C1 segment of cervical spinal cord (tissue), 14 donors: ENCODE measurements around the gene NFYC.

Source experiments
- DNase-seq, 14 donors: peaks; one replicate each; lab custom pipeline; 2025; lab: John Stamatoyannopoulos, UW

The NFYC gene

DNA sequence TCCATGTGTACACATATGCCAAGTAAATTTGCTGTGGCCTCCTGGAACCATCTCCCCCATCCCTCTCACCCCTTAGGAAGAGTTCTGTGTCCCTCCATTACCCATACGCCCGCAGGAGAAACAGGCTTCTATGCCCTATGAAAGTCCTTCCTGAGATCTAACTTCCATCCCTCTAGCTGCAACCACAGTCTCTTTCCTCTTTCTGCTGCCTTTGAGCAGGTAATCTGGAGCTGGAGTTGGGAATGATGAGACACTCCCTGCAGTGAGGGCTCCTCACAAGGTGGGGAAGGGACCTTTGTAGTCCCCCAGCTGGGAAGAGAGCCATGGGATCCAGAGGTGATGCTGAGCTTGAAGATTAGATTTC is 90.1 kb downstream of the NFYC start:
- no peak for DNase-seq

DNA sequence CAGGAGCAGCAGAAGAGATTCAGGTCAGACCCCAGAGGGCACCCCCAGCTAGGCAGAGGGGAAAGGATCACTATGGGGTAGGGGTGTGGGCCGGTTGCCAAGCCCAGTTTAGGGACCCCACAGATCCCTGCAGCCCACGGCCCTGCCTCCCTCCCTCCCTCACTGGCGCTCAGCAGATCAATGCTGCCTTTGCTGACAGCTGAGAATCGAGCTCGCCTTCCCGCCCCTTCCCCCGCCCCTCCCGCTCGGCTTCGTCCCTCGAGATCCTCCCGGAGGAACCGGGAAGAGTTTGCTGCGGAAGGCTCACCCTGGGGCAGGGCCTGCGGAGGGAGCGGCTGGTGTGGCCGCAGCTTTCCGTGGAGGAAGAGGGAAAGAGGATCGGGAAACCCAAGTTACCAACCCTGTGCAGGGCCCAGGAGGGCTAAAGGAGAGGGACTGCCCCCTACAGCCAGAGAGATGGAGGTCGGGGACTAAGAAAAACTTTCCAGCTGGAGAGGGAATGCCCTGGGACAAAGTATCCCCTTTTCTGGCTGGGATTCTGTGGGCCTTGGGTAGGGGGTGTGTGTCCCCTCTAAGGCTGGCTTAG is 91.0 kb downstream of the NFYC start:
- no peak for DNase-seq

DNA sequence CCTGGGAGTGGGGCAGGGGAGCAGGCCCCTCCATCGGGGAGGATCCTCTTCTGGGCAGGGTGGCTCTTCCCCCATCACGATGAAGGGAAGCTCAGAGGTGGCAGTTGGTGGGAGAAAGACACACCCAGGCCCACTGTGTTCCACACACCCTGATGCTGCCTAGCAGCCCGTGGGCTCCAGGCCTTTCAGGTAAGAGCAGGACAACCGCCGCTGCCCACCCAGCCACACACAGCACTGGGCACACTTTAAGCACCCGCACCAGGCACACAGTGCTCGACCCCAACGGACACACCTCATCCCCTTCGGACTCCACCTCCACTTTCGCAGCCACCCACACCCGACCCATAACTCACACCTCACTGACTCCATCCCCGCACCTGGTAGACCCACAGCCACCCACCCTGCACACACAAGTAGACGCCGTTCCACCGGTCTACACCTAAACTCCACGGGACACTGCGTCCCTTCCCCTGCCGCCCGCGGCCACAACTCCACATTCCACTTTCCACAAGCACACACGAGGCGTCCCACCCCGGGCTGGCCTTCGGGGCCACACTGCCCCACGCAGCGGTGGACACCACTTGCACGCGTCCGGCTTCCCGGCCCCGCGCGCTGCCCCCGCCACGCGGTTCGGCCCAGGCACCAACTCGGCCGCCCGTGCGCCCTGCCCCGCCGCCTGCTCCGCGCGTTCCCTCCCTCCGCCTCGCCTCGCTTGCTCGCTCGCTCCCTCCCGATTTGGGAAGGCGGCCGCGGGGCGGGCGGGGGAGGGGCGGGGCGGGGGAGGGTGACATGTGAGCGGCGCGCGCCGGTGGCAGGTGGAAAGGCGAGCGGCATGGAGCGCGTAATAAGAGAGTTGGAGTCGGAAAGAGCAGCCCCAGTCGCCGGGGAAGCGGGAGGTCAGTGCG is 91.7 kb downstream of the NFYC start, which contains the start of gene KCNQ4:
KCNQ4 (plus strand) TSS at position 787 of the 905 bp plus-strand sequence. CDS start 307 bp downstream, outside the sequence.
- peak in 4 of 14 donors; percentile 12 to 16 (median 15) for DNase-seq

DNA sequence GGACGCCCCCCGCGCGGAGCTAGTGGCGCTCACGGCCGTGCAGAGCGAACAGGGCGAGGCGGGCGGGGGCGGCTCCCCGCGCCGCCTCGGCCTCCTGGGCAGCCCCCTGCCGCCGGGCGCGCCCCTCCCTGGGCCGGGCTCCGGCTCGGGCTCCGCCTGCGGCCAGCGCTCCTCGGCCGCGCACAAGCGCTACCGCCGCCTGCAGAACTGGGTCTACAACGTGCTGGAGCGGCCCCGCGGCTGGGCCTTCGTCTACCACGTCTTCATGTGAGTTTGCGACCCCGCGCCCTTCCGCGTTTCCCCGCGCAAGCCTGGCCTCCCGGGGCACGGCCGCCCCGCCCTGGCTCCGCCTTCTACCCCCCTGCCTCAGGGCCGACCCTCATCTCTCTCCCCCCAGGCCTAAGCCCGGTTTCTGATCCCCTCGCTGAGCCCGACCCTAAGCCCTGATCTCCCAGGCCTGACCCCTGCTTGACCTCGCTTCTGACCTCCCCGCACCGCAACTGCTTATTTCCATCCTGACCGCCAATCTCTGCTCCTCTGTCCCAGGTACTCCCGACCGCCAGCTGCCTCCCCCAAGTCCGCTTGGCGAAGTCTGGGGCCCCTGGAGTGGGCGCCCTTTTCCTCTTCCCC is 92.8 kb downstream of the NFYC start:
- no peak for DNase-seq

DNA sequence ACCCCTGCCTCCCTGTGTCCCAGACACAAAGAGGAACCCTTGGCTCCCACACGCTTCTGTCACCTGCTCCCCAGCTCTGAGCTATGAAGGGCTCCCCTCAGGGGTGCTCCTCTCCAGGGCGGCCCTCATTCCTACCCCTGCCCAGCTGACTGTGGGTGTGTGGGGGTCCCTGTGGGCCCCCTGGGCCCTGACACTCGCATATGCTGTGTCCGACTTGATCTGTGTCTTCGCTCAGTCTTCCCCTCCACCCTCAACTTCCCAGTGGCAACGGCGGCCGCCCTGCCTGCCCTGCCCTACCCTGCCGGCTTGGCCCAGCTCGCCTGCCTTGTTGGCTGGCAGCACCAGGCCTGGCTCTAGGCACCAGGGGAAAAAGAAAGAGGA is 93.3 kb downstream of the NFYC start:
- peak in 4 of 14 donors; percentile 24 to 34 (median 29) for DNase-seq

DNA sequence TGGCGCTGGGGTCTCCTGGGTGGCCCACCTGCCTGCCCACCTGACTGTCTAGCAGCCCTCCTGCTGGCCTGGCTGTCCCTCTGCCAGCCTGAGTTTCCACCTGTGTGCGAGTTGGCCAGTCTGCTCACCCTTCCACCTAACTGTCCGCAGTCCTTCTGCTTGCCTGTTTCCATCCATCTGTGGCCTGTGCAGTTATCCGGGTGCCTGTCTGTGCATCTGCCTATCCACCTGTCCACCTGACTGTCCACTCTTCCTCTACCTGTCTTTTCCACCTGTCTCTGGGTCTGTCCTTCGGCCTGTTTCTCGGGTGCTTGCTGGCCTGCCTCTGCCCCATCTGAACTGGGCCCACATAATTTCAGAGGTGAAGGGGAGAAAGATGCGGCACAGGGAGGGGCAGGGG is 93.9 kb downstream of the NFYC start:
- DNase-seq = peak in 1 of 14 donors; percentile 32

DNA sequence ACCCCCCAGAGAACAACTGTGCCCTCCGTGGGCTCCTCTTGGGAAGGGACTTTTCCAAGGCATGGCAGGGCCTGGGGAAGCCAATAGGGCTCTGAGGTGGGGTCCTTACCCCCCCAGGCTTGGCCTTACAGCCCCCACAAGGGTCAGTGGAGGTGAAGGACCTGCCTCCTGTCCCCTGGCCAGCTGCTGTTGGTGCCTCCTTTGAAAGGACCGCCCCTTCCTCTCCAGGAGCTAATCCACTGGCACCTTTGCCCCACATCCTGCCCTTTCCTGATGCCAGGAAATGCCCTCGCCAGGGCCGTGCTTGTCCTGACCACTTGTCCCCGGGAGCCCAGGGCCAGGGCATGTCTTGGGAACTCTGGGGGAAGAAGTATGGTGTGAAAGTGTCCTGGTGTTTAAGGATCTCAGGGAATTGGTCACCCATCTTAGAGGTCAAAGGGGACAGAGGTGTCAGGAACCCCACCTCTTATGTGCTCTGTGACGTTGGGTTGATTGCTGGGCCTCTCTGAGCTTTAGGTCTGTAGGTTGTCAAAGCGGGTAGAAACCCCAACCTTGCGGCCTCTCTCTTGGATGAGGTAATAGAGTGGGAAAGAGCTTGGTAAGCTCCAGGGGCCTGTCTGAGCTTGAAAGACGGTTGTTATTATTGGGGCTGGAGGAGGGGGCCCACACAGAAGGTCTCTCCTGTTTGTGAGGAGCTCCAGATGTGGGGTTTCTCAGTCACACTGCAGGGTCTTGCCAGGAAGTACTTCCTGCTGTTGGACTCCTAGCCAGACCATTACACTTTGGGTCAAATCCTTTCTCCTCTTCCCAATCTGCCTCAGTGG is 94.9 kb downstream of the NFYC start:
- DNase-seq = no peak

DNA sequence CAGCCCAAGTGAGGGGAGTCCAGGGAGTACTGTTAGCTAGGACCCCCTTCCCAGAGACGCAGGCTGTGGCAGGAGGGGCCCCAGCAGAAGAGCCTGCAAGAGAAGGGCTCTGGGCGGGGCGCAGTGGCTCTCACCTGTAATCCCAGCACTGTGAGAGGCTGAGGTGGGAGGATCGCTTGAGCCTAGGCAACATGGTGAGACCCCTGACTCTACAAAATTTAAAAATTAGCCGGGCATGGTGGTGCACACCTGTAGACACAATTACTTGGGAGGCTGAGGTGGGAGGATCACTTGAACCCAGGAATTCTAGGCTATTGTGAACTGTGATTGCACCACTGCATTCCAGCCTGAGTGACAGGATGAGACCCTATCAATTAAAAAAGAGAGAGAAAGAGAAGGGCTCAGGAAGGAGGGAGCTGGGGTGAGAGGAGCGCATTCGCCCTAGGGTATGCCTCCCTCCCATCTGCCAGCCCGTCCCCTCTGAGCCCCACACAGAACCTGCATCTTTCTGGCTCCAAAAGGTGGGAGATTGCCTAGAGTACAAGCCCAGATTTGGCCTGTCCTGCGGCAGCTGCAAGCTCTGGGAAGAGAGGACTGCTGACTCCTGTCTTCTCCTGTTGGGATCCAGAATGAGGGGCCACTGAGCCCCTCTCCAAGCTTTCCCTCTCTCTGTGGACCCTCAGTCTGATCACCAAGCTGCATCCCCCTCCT is 95.6 kb downstream of the NFYC start:
- DNase-seq = no peak

DNA sequence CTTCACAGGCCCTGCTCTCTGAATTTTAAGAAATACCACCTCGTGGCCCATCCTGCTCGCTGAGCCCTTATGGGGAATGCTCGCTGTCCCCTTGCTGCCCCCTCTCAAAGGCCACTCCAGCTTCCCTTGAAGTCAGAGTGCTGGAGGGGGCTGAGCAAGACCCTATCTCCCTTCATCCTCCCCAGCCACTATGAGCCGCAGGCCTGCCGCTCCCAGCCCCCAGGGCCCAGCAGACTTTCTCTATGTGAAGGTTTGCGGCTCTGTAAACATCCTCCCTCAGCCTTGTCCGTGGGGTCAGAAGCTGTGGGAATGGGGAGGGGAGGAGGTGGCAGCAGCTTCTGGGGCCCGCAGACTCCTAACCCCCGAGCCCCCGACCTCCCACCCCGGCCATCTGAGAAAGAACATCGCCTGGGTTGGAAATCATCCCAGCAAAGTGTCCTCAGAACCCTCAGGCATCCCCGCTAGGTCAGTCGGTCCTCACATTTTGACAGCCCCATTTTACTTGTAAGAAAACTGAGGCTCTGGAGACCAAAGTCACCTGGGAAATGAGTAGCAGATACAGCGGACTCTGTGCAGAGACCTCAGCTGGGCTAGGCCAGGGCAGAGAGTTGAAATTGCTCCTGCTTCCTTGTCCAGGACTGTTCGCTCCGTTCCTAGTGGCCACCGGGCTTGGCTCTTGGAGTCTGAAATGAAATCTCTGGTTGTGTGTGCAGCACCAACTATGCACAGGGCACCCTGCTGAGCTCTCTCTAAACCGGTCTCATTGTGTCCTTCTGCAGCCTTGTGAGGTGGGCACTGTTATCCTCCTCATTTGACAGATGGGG is 96.4 kb downstream of the NFYC start:
- DNase-seq = no peak

DNA sequence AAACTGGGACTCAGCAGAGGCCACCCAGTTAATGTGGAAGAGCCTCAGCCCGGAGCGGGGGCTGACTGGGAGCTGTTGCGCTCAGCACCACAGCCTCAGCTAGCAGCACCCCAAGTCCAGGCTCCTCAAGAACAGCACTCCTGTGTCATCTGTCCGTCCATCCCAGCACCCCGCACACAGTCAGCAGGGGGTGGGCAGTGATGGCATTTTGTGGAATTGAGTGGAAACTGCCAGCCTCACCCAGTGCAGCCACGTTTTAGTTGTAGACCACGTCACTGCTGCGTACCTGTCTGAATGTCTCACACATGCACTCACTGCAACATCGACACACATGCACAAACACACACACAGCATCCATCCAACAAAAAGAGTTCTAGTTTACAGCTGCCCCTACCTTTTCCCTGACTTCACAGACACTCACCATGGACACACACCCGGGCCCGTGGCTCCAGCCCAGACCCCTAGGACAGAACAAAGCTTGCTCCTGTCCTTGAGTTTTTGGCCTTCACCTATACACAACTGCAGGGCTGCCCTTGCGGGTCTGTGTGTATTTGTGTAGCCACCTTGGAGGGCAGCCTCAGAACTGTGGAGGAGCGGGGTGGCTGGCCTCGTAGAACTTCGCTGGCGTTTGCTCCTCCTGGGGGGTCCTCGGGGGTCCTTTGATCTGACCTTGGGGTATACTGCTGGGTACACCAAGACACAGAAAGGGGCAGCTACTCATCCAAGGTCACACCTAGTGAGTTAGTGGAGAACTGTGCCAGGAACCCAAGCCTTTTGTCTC is 97.2 kb downstream of the NFYC start:
- DNase-seq = no peak

DNA sequence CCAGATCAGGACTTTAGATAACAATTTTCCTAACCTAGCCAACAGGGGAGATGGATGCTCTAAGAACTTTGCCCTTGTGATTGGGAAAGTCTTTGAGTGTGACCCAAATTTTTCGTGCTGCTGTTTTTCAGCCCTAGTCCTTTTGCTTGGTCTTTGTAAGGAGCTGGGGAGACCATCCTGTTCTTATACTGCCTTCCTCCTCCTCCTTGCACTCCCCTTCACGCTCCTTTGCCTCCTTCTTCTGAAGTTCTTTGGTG is 97.8 kb downstream of the NFYC start:
- no peak for DNase-seq

DNA sequence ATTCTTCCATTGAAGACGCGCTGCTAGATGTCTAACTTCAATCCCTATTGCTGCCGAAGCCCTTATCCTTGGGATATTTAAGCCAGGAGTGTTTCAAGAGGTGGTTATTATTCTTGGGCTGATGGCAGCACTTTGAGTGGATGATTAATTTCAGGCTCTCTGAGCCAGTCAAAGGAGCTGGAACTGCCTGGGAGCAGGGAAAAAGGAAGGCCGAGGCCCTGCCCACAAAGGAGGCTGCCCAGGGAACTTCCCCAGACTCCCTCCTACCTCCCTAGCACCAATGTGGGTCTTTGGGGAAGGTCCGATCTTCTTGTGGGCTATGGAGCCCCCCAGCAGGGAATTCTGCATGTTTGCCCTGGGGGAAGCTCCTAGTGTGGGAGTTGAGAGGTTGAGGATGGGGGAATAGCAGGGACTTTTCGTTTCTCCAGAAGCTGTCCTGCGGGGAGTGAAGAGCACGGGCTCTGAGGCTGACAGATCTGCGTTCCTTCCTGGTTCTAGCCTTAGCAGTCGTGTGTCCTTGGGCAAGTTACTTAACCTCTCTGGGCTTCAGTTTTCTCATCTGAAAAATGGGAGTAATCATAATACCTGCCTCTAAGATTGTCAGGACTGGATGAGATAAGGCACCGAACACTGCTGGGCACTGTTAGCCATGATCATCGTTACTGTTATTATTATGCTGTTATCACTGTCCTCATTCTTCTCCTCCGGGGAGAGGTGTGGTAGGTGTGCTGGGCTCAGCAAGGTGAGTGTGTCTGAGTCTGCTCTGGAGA is 98.3 kb downstream of the NFYC start:
- DNase-seq = no peak

DNA sequence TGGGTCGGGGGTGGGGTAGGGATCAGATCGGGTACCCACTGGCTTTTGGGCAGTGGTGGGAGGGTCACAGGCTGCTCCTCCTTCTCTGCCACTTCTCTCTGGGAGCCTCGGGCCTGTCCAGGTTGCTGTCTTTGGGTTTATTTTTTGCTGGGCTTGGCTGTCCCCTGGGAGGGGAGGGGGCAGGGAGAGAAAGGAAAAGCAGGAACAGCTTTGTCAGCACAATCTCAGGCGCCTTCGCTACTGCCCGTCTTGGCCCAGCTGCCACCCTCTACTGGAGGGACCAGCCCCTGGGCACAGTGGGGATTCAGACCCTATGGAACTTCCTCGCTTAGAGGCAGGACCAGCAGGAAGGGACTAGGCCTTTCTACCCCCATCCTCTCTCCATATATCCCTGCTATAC is 100.5 kb downstream of the NFYC start:
- no peak for DNase-seq

DNA sequence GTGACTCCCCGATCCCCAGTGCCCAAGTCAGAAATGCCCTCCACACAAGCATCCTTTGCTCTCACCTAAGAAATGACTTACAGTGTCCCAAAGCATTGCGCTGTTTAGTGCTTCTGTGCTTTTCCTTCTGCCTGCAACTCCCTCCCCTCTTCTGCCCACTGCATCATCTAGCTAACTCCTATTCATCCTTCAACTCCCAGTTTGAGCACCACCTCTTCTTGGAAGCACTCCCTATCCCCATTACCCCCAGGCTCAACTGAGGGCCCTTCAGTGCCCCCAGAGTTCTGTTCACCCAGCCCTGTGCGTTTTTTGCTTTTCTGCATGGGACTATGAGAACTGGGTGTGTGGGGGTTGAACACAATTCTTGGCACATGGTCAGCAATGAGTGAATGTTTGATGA is 102.1 kb downstream of the NFYC start:
- no peak for DNase-seq

DNA sequence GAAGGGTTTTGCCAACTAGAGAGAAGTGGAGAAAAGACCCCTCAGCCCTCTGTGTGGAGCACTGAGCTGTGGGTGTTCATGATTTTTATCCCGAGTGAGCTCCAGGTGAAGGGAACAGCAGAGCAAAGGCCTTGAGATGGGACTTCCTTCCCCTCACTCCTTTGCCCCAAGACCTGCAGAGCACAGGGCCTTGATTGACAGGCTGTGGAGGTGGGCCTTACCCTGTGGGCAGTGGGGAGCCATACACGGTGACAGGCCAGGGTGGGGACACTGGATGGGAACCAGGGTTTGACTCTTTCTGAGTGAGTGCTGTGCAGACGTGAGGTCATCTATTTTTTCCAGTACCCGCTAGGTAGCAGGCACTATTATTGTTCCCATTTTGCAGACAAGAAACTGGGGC is 102.5 kb downstream of the NFYC start:
- no peak for DNase-seq

DNA sequence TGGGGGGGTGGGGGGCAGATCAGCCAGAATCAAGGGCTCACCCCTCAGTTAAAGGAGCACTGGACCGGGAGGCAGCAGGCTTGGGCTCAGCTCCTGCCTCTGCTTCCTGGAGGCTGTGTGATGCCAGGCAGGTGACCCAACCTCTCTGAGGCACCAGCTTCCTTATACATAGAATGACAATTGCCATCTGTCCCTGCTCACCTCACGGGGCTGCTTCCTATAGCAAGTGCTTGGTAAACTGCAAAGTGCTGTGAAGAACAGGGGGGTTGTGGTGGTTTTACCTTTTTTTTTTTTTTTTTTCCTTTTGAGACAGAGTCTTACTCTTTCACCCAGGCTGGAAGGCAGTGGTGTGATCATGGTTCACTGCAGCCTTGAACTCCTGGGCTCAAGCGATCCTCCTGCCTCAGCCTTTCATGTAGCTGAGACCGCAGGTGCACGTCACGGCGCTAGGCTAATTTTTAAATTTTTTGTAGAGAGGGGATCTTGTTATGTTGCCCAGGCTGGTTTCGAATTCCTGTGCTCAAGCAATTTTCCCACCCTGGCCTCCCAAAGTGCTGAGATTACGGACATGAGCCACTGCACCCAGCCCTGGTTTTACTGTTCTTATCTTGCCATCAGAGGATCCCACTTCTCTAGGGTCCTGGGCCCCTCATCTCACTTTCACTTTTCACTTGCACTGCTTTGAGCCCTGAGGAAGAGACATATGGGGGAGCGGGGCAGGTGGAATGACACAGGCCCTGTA is 103.6 kb downstream of the NFYC start:
- DNase-seq = no peak

DNA sequence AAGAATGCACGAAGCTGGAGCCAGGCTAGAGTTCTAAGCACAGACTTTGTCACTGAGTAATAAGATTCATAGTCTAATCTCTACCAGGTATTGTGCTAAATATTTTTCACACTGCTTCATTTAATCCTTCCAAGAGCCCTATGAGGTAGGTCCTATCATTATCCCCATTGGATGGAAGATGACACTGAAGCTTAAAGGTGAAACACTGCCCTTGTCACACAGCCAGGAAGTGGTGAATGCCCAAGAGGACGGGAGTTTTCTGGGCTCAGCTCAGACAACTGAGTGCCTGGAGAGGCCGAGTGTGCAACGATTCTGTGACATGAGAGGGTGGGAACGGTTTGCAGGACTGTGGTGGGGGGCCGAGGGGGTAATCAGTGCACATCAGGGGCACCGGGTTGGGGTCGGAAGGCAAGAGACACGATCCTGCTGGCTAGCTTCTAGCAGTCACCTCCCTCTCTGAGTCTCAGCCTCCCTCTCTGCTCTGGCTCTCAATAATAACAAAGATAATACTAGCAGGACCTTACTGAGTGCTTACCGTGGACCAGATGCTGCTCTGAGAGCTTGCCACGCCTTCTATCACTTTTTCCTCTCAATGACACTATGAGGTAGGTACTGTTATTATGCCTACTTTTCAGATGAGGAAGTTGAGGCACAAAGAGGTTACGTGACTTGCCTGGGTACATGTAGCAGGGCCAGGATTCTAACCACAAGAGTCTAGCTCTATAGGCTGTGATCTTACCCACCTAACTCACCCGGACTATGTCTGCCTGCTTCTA is 104.5 kb downstream of the NFYC start:
- DNase-seq = no peak
